HepG2 (cell line): Measurements from ENCODE around the gene RPS27A. TPM values are rescaled to one million over a fixed set of nuclear protein-coding genes. Genes with fewer than 3 reads are reported as not detected.

Source experiments
- CENPT ChIP-seq: sonication (generic); formaldehyde crosslinking; IDR thresholded peaks from 2 replicates; pipeline ENCODE4 v1.8.0; 2022; ENCODE audit warnings: low read depth, mild to moderate bottlenecking, moderate library complexity, missing genetic modification reagents
- EED ChIP-seq: sonication (generic); formaldehyde crosslinking; IDR thresholded peaks from 2 replicates; pipeline ENCODE4 v1.5.0; 2020; ENCODE audit warnings: mild to moderate bottlenecking, missing genetic modification reagents
- EZH2 ChIP-seq: conservative IDR thresholded peaks from 2 replicates; pipeline ENCODE4 v1.6.1; 2012; ENCODE audit warnings: mild to moderate bottlenecking, low read depth, low read length, moderate library complexity
- KAT7 ChIP-seq: IDR thresholded peaks from 2 replicates; pipeline ENCODE4 v1.6.1; 2018; ENCODE audit warnings: borderline replicate concordance, missing compliant biosample characterization
- MAFF ChIP-seq: IDR thresholded peaks from 2 replicates; pipeline ENCODE4 v1.6.1; 2011; ENCODE audit warnings: low read depth, low read length, improper control_type of control experiment
- MED8 ChIP-seq: sonication (generic); formaldehyde crosslinking; IDR thresholded peaks from 2 replicates; pipeline ENCODE4 v1.8.1; 2023; ENCODE audit warnings: mild to moderate bottlenecking, missing genetic modification reagents; ENCODE audit not compliant: insufficient replicate concordance
- MYC ChIP-seq: sonication (generic); formaldehyde crosslinking; IDR thresholded peaks from 2 replicates; pipeline ENCODE4 v1.9.0; 2021; ENCODE audit warnings: missing genetic modification reagents, borderline replicate concordance
- NCOA5 ChIP-seq: sonication (generic); formaldehyde crosslinking; IDR thresholded peaks from 2 replicates; pipeline ENCODE4 v1.4.0; 2020; ENCODE audit warnings: missing genetic modification reagents
- REPIN1 ChIP-seq: sonication (generic); formaldehyde crosslinking; IDR thresholded peaks from 2 replicates; pipeline ENCODE4 v1.8.0; 2022; ENCODE audit warnings: missing genetic modification reagents, low read depth, mild to moderate bottlenecking, borderline replicate concordance
- SNAPC2 ChIP-seq: sonication (generic); formaldehyde crosslinking; IDR thresholded peaks from 2 replicates; pipeline ENCODE4 v1.8.1; 2022; ENCODE audit warnings: mild to moderate bottlenecking, missing genetic modification reagents
- TOE1 ChIP-seq: sonication (generic); formaldehyde crosslinking; IDR thresholded peaks from 2 replicates; pipeline ENCODE4 v1.4.0; 2020; ENCODE audit warnings: mild to moderate bottlenecking, missing genetic modification reagents
- ZBTB20 ChIP-seq: sonication (generic); formaldehyde crosslinking; IDR thresholded peaks from 2 replicates; pipeline ENCODE4 v1.8.1; 2023; ENCODE audit warnings: missing genetic modification reagents, low read depth, mild to moderate bottlenecking, borderline replicate concordance
- ZMYM4 ChIP-seq: sonication (generic); formaldehyde crosslinking; IDR thresholded peaks from 2 replicates; pipeline ENCODE4 v1.8.1; 2023; ENCODE audit warnings: mild to moderate bottlenecking, missing genetic modification reagents
- ZNF205 ChIP-seq: IDR thresholded peaks from 2 replicates; pipeline ENCODE4 v1.6.1; 2018; ENCODE audit warnings: missing biosample characterization, missing genetic modification reagents
- ZNF3 ChIP-seq: IDR thresholded peaks from 2 replicates; pipeline ENCODE4 v1.7.0; 2017; ENCODE audit warnings: inconsistent platforms
- ZNF331 ChIP-seq: sonication (generic); formaldehyde crosslinking; IDR thresholded peaks from 2 replicates; pipeline ENCODE4 v1.4.0; 2020; ENCODE audit warnings: missing genetic modification reagents
- ZNF33A ChIP-seq: sonication (generic); formaldehyde crosslinking; IDR thresholded peaks from 2 replicates; pipeline ENCODE4 v1.5.1; 2020; ENCODE audit warnings: missing genetic modification reagents, mild to moderate bottlenecking, moderate library complexity, borderline replicate concordance
- ZNF34 ChIP-seq: sonication (generic); formaldehyde crosslinking; IDR thresholded peaks from 2 replicates; pipeline ENCODE4 v1.4.0; 2020; ENCODE audit warnings: mild to moderate bottlenecking, missing genetic modification reagents, borderline replicate concordance
- ZNF383 ChIP-seq: sonication (generic); formaldehyde crosslinking; IDR thresholded peaks from 2 replicates; pipeline ENCODE4 v1.4.0; 2020; ENCODE audit warnings: missing genetic modification reagents, mild to moderate bottlenecking, borderline replicate concordance
- polyA plus RNA-seq, 8 experiments: library from polyadenylated mRNA; depleted of rRNA in 3 of 8; stranded (reverse) in 7 of 8; unstranded in 1 of 8; fragments of >200 nt; fragmentation: Illumina TruSeq in 4 of 8; extraction: Trizol in 4 of 8; gene quantifications; 2 replicates each; pipeline versions ENCODE4 v1.2.1 to v1.2.3, GENCODE V29; 2011 to 2016; ENCODE audit warnings: low read depth in 4 of 8, missing spikeins in 1 of 8, mixed read lengths in 1 of 8; ENCODE audit not compliant: insufficient read depth in 1 of 8
- total RNA-seq, 5 experiments: library from RNA; depleted of rRNA; stranded (reverse); fragments of >200 nt; fragmentation: Illumina TruSeq; extraction: Trizol; gene quantifications; 2 replicates each; pipeline ENCODE4 v1.2.3, GENCODE V29; 2016; ENCODE audit warnings: low read depth in 1 of 5
- TF ChIP-seq, protein P1 (sequence below): sonication (generic); formaldehyde crosslinking; IDR thresholded peaks from 2 replicates; pipeline ENCODE4 v1.4.0; 2020; ENCODE audit warnings: missing genetic modification reagents
- TF ChIP-seq, protein P2 (sequence below): sonication (generic); formaldehyde crosslinking; IDR thresholded peaks from 2 replicates; pipeline ENCODE4 v1.4.0; 2020; ENCODE audit warnings: missing genetic modification reagents; ENCODE audit errors: not compliant biosample characterization
- TF ChIP-seq, protein P3 (sequence below): IDR thresholded peaks from 2 replicates; pipeline ENCODE4 v1.6.1; 2016; ENCODE audit warnings: missing biosample characterization, missing genetic modification reagents, low read depth
- TF ChIP-seq, protein P4 (sequence below): sonication (generic); formaldehyde crosslinking; IDR thresholded peaks from 2 replicates; pipeline ENCODE4 v1.8.1; 2022; ENCODE audit warnings: mild to moderate bottlenecking, missing genetic modification reagents

The RPS27A gene
- total and polyA plus RNA-seq, 2 of the 13 experiments (the other 11 are each of a cell fraction or from before 2014, with no cell fraction given) = 2,779 to 3,269 TPM

DNA sequence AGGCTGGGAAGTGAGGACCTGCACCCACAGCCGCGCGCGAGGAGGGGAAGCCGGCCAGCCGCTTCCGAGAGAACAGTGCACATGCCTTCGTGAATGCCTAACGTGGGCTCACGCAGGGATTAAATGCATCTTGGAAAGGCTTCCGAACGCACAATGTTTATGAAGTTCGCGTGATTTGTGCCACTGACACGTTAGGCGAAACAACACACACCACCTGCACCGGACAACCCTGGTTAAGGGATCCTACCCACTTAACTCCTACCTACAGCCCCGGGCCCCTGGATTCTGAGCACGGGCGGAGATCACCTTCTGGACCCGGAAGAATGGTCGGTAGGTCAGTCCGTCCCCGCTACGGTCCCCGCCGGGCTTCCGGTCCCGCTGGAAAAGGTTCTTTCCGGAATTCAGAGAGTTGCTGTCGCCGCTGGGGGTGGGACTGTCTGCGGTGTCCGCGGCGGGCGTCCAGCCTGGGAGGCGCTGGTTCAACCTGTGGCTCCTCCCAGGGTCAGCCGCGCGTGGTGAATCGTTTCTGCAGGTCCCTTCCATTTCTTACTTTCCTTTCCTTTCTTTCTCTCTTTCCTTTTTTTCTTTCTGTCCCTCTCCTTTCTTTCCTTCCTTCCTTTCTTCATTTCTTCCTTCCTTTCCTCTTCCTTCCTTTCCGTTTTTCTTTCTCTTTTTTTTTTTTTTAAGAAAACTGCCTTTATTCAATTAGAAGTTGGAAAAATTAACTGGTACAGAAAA lies 36.6 kb downstream of the RPS27A start, which contains the start of gene MTIF2 (continued):
- peak; percentile 98 for TF ChIP-seq EED (CRISPR knock-in tag)
- TF ChIP-seq ZNF34 (CRISPR knock-in tag) = peak; percentile 96; the same call in 1 of the 2 replicates
- peak; percentile 85 for TF ChIP-seq ZBTB20
- TF ChIP-seq SNAPC2 (CRISPR knock-in tag) = 0 out of 2 replicates have a peak, but pooled peaks have one; percentile 85
- TF ChIP-seq ZNF205 (CRISPR knock-in tag) = peak; percentile 92
- no peak for TF ChIP-seq ZNF3 (CRISPR knock-in tag)
- TF ChIP-seq ZNF383 (CRISPR knock-in tag) = no peak
- TF ChIP-seq CENPT (CRISPR knock-in tag) = peak; percentile 95
- peak; percentile 100 for TF ChIP-seq KAT7
- no peak for TF ChIP-seq EZH2
- peak; percentile 98 for TF ChIP-seq REPIN1 (CRISPR knock-in tag)
- TF ChIP-seq, protein P1, sequence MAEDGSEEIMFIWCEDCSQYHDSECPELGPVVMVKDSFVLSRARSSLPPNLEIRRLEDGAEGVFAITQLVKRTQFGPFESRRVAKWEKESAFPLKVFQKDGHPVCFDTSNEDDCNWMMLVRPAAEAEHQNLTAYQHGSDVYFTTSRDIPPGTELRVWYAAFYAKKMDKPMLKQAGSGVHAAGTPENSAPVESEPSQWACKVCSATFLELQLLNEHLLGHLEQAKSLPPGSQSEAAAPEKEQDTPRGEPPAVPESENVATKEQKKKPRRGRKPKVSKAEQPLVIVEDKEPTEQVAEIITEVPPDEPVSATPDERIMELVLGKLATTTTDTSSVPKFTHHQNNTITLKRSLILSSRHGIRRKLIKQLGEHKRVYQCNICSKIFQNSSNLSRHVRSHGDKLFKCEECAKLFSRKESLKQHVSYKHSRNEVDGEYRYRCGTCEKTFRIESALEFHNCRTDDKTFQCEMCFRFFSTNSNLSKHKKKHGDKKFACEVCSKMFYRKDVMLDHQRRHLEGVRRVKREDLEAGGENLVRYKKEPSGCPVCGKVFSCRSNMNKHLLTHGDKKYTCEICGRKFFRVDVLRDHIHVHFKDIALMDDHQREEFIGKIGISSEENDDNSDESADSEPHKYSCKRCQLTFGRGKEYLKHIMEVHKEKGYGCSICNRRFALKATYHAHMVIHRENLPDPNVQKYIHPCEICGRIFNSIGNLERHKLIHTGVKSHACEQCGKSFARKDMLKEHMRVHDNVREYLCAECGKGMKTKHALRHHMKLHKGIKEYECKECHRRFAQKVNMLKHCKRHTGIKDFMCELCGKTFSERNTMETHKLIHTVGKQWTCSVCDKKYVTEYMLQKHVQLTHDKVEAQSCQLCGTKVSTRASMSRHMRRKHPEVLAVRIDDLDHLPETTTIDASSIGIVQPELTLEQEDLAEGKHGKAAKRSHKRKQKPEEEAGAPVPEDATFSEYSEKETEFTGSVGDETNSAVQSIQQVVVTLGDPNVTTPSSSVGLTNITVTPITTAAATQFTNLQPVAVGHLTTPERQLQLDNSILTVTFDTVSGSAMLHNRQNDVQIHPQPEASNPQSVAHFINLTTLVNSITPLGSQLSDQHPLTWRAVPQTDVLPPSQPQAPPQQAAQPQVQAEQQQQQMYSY = peak; percentile 74; the same call in 1 of the 2 replicates
- TF ChIP-seq, protein P2, sequence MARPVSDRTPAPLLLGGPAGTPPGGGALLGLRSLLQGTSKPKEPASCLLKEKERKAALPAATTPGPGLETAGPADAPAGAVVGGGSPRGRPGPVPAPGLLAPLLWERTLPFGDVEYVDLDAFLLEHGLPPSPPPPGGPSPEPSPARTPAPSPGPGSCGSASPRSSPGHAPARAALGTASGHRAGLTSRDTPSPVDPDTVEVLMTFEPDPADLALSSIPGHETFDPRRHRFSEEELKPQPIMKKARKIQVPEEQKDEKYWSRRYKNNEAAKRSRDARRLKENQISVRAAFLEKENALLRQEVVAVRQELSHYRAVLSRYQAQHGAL (CRISPR knock-in tag) = peak; percentile 88
- peak; percentile 95 for TF ChIP-seq MYC (CRISPR knock-in tag)
- TF ChIP-seq NCOA5 (CRISPR knock-in tag) = no peak
- no peak; the same call in 1 of the 2 replicates for TF ChIP-seq MAFF
- TF ChIP-seq MED8 (CRISPR knock-in tag) = peak; percentile 78
- no peak for TF ChIP-seq ZNF33A (CRISPR knock-in tag)
- TF ChIP-seq ZNF331 (CRISPR knock-in tag) = peak; percentile 98
- TF ChIP-seq TOE1 (CRISPR knock-in tag) = 0 out of 2 replicates have a peak, but pooled peaks have one; percentile 91
- TF ChIP-seq, protein P3, sequence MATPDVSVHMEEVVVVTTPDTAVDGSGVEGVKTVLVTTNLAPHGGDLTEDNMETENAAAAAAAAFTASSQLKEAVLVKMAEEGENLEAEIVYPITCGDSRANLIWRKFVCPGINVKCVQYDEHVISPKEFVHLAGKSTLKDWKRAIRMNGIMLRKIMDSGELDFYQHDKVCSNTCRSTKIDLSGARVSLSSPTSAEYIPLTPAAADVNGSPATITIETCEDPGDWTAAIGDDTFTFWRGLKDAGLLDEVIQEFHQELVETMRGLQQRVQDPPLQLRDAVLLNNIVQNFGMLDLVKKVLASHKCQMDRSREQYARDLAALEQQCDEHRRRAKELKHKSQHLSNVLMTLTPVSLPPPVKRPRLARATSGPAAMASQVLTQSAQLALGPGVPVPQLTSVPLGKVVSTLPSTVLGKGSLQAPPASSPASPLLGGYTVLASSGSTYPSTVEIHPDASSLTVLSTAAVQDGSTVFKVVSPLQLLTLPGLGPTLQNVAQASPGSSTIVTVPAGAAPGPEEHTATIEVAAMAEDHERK (CRISPR knock-in tag) = peak; percentile 68
- TF ChIP-seq ZMYM4 (CRISPR knock-in tag) = peak; percentile 99
- TF ChIP-seq, protein P4, sequence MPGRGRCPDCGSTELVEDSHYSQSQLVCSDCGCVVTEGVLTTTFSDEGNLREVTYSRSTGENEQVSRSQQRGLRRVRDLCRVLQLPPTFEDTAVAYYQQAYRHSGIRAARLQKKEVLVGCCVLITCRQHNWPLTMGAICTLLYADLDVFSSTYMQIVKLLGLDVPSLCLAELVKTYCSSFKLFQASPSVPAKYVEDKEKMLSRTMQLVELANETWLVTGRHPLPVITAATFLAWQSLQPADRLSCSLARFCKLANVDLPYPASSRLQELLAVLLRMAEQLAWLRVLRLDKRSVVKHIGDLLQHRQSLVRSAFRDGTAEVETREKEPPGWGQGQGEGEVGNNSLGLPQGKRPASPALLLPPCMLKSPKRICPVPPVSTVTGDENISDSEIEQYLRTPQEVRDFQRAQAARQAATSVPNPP (CRISPR knock-in tag) = peak; percentile 97
